ENCODE measurements around the gene SMCO1.
"Not testable (repeated sequence)": the region's sequence is repeated elsewhere in the genome, so short reads cannot be mapped to it uniquely, and the experiment has no call there.

Gene SMCO1, protein sequence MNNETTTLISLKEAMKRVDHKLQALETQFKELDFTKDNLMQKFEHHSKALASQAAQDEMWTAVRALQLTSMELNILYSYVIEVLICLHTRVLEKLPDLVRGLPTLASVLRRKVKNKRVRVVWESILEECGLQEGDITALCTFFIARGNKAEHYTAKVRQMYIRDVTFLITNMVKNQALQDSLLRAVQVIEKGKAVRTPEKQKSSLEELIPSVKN

DNA sequence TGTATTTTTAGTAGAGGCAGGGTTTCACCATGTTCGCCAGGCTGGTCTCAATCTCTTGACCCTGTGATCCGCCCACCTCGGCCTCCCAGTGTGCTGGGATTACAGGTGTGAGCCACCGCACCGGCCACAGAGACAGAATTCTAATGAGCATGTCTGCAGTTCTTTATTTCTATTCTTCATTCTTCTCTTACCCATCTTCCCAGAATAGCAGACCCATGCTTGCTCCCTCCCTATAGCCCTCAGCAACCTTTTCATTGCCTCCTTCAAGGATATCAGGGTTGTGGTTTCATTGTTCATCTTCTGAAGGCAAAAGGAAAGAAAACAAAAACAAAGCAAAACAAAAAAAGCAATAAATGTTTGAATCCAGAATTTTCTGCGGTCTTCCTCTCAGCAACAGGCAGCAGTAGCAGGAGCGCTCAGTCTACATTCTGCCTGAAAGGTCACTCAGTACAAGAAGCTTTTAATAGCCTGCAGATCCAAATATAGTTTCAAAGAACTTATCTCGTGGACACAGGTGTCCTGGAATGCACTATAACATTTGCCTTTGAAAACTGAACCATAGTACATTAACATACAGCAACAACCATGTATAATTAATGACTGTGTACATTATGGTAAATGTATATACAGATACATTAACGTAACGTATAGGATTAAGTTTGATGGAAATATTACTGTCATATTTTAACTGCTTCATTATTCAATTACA, at the start of gene SMCO1:
SMCO1 (minus strand) TSS at position 434 of the 709 bp plus-strand sequence; CDS start at position 297, 137 bp downstream.
- no peak for DNase-seq

DNA sequence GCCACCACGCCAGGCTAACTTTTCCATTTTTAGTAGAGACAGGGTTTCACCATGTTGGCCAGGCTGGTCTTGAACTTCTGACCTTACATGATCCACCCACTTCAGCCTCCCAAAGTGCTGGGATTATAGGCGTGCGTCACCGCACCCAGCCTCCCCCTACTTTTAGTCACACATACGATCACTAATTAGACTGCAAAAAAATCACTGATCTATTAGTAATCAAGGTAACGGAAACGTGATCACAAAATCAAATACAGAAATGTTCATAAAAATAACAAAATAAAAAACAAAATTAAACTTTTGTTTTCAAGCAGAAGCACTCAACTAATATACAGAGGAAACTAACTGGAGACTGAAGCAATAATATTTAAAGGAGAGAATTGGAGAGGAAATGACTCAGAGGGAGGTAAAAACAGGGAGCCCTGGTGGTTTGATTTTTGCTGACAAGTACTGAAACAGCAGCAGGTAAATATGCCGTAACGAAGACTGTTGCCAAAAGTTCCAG, 48.6 kb upstream of the SMCO1 start:
- peak; percentile 67 for DNase-seq

DNA sequence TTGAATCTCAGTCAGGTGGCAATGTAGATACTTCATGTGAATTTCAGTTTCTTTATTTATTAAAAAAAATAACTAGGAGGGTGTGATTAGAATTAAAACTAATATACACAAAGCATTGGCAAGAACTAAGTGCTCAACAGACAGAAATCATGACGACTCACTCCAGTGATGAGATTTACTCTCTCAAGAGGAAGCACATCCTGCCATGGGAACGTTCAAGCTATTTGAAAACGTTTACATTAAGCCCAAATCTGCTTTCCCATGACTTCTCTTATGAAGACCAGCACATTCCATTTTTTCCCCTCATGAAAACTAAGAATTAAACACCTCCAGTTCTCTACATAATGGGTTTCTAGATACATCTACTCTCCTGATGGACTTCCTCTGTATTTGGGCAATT, 44.7 kb upstream of the SMCO1 start:
- DNase-seq: no peak

DNA sequence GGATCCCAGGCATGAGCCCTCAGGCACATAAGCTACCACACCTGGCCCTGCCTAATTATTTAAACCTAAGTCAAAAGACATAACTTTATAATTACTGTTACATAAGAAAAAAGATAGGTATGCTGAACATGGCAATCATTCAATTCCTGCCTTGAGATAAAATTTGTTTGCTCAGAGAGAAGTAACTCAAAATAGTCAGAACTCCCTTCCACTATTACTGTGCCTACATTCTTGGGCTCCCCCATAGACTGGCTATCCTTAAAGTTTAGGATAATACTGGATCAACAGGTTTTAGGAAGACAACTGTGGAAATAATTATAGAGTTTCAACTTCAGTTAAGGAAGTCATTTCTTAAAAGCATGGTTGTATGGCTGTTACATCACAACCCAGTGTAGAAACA, 43.3 kb upstream of the SMCO1 start:
- DNase-seq: no peak

DNA sequence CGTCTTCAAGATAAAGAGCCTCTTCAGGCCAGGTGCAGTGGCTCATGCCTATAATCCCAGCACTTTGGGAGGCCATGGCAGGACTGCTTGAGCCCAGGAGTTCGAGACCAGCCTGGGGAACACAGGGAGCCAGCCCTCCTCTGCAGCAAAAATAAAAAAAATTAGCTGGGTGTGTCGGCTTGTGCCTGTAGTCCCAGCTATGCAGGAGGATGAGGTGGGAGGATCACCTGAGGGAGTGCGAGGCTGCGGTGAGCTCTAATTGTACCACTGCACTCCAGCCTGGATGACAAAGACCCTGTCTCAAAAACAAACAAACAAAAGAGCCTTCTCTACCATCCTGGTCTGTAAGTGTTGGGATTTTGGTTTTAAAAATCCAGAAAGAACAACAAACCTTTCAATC, 42.1 kb upstream of the SMCO1 start:
- DNase-seq: no peak

DNA sequence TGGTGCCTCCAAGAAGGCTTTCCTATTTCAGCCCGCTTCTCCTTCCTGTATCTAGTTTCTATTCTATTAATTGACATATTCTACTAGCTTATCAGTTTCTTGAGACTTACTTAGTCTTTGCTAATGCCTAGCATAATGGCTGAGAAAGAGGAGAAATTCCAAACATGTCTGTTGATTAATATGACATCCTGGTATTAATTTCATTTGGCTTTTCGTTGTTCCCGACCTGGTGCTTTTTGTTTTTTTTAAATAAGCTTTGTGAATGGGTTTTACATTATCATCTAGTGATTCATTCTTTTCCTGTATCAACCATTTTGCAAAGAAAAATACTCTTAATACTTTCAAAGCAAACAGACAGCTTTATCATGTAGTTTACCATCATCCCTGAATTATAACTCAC, 40.1 kb upstream of the SMCO1 start:
- no peak for DNase-seq

DNA sequence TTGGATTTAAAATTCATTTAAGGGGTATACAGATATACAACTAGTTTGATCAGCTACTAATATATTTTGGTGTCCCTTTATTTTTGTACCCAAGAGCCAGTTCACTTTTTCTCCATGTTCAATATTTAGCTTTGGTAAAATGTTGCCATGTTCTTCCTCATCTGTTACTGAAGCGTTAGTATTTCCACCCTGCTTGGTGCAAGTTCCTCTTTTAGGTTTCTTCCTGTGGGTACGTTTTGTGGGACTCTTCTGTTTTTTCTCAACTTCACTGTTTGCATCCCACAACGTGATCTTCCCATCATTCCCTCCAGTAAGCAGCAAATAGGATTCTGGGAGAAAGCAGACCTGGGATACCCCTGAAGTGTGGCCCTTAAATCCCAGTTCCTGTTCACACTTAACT, 39.1 kb upstream of the SMCO1 start:
- no peak for DNase-seq

DNA sequence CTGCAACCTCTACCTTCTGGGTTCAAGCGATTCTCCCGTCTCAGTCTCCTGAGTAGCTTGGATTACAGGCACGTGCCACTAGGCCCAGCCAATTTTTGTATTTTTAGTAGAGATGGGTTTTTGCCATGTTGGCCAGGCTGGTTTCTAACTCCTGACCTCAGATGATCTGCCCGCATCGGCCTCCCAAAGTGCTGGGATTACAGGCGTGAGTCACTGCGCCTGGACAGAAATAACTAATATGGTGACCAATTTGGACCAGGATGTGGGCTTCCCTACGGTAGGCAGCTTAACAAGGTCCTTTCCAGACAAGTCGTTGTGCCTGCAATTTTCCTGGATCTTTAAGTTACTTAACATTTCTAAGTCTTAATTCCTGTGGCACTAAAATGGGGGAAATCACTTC, 38.4 kb upstream of the SMCO1 start:
- DNase-seq: no peak

DNA sequence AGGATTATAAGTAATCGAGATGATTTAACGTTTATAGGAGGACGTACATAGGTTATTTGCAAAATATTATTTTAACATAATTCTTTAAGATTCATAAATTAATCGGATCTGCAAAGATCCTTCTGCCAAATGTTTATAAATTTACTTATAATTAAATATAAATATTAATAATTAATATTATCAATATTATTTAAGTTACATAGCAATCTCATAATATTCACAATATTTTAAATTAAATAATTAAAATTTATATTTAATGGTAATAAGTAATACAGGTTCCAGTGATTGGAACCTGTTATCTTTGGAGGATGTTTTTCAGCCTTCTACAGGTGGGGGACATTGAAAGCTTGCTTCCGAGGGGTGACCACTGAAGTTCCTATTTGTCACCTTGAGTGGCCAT, 37.1 kb upstream of the SMCO1 start:
- no peak for DNase-seq

DNA sequence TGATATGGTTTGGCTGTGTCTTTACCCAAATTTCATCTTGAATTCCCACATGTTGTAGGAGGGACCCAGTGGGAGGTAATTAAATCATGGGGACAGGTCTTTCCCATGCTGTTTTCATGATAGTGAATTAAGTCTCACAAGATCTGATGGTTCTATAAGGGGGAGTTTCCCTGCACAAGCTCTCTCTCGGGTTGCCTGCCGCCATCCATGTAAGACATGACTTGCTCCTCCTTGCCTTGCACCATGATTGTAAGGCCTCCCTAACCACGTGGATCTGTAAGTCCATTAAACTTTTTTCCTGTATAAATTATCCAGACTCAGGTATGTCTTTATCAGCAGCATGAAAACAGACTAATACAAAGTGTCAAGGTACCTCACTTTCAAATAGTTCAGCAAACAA, 35.0 kb upstream of the SMCO1 start:
- DNase-seq: not testable (repeated sequence)

DNA sequence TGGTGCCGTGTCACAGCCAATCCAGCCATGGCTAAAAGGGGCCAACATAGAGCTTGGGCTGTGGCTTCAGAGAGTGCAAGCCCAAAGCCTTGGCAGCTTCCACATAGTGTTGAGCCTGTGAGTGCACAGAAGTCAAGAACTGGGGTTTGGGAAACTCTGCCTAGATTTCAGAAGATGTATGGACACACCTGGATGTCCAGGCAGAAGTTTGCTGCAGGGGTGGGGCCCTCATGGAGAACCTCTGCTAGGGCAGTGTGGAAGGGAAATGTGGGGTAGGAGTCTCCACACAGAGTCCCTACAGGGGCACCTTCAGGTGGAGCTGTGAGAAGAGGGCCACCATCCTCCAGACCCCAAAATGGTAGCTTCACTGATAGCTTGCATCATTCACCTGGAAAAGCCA, 34.2 kb upstream of the SMCO1 start:
- DNase-seq: not testable (repeated sequence)

DNA sequence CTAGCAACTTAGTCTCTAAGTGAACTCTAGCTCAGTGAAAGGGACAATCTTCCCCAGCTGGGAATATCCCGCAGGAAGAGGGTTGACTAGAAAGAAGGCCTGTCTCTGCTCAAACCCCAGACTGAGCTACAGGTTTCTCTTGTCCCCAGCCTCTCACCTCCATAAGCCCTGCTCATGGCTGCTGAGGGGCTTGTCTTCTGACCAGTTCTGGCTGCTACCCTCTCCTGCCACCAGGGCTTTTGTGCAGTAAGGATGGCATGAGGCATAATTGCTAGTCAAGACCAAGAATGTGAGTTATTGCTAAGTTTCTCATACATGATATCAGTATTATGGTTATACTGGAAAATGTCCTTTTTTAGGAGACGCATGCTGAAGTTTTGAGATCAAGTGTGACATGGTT, 31.9 kb upstream of the SMCO1 start:
- no peak for DNase-seq

DNA sequence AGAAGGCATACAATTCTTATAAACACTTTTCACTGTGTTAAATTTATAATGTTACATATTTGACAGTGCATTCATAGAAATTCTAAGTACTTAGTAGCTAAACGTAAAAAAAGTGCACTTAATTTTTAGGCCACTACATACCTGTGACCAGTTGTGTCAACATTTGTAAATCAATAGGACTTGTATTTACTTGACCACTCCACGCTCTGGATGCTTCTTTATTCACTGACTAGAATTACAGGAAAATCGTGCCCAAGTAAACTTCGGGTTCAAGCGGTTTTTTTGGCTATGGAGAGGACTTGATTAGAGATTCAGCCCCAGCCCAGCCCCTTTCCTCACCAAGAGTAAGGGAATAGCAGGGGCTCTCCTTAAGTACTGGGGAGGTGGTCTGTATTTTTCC, 31.4 kb upstream of the SMCO1 start:
- DNase-seq: no peak

DNA sequence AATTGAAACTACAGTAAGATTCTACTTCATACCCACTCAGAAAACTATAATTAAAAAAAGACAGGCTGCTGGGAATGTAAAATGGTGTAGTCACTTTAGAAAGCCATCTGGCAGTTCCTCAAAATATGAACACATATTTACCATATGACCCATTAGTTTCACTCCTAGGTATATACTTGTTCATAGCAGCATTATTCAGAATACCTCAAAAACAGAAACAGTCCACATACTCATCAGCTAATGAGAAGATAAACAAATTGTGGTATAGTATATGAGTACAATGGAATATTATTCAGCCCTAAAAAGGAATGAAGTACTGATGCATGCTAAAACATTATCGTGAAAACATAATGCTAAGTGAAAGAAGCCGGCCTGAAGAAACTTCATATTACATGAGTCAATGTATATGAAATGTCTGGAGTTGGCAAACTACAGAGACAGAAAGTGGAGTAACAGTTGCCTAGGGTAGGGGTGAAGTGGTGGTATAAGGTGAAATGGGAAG, 29.4 kb upstream of the SMCO1 start:
- DNase-seq: no peak

DNA sequence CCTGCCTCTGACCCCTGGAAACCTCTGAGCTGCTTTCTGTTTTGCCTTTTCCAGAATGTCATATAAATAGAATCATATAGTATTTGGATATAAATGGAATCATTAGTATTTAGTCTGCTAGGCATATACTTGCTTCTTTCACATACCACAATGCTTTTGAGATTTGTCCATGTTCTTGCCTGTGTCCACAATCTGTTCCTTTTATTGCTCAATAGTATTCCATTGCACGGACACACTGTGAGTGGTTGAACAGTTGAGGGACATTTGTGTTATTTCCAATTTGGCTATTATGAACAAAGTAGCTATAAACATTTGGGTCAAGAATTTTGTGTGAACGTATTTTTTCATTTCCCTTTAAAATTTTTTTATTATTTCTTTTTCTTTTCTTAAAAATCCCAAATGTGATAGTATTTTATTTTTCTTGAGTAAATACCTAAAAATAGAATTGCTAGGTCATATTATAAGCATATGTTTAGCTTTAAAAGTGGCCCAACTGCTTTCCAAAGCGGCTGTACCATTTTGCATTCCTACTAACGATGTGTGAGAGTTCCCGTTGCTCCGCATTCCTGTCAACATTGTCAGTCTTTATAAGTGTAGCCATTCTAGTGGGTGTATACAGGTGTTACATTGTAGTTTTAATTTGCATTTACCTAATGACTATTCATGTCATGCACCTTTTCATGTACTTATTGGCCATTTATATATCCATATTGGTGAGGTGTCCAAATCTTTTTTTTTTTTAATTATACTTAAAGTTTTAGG, 26.7 kb upstream of the SMCO1 start:
- no peak for DNase-seq

DNA sequence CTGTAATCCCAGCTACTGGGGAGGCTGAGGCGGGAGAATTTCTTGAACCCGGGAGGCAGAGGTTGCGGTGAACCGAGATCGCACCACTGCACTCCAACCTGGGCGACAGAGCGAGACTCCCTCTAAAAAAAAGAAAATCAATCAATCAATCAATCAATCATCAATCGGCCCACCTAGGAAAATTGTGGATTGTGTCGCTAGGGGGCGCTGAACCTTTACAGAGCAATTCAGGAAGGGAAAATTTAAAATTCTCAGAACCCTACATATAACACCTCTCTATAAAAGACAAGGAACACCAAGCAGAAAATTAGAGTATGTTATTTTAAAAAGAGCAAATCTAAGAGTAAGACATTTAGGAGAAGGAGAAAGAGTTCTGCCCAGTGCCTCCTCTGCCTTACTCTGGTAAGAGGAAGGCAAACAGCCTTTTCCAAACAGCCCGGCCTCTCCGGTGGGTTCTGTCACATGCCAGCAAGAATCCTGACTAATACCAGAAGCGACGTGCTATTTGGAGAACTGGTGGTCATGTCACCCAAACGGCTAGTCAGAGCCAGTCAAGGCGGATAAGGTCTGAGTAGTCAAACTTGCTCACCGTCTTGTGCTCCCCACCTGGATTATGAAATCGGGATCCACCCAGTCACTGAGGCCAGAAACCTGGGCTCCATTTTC, 22.3 kb upstream of the SMCO1 start:
- no peak for DNase-seq

DNA sequence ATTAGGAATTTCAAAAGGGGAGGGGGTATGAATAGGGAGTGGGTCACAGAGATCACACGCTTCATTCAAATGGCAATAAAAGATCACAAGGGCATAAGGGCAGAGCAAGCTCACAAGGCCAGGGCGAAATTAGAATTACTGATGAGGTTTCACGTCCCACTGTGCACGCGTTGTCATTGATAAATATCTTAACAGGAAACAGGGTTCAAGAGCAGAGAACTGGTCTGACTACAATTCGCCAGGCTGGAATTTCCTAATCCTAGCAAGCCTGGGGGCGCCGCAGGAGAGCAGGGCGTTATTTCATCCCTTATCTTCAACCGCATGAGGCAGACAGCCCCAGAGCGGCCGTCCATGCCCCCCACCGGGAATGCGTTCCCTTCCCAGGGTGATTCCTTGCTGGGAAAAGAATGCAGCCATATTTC, 18.1 kb upstream of the SMCO1 start:
- DNase-seq: no peak

DNA sequence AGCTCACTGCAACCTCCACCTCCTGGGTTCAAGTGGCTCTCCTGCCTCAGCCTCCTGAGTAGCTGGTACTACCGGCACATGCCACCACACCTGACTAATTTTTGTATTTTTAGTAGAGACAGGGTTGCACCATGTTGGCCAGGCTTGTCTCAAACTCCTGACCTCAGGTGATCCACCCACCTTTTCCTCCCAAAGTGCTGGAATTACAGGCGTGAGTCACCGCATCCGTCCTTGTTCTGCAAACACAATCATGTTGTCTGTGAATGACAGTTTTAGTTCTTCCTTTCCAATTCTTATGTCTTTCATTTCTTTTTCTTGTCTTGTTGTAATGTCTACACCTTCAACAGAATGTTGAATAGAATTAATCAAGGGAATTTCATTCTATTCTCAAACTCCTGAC, 16.3 kb upstream of the SMCO1 start:
- no peak for DNase-seq

DNA sequence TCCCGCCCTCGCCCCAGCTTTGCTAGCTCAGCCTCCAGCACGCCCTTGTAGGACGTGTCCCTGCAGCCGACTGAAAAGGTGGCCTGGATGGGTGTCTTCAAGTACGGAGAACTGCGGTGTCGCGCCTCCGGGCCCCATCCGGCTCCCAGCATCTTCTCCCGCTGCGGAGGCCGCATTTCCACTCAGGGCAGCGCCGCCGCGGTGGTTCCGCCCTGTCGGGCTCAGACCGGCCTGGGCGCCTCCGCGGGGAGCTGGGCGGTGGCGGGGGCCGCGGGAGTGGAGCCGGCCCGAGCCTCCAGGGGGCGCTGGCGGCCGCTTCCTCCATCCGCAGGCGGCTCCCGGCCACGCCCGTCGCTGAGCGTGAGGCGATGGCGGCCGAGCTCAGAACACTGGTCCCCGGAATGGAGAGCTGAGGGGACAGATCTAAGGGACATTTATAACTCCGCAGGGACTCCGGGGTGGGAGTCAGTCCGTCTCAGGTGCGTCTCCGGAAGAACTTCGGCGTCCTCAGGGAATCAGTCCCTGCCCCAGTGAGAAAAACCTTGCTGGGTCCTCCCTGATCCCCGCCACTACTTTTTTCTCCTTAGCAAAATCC, 13.6 kb upstream of the SMCO1 start:
- peak; percentile 92 for DNase-seq

DNA sequence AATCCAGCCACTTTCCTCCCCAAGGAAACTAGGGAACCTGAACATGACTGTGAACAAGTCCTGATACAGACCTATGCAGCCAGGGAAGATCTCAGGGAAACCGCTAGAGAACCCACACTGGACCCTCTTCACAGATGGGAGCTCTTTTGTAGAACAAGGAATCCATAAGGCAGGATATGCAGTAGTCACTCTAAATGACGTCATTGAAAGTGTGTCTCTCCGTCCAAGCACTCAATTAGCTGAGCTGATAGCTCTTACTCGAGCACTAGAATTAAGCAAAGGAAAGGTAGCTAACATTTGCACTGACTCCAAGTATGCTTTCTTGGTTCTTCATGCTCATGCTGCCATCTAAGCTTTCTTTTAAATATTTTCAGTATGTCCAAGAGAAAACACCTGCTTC, 10.0 kb upstream of the SMCO1 start:
- DNase-seq: no peak

DNA sequence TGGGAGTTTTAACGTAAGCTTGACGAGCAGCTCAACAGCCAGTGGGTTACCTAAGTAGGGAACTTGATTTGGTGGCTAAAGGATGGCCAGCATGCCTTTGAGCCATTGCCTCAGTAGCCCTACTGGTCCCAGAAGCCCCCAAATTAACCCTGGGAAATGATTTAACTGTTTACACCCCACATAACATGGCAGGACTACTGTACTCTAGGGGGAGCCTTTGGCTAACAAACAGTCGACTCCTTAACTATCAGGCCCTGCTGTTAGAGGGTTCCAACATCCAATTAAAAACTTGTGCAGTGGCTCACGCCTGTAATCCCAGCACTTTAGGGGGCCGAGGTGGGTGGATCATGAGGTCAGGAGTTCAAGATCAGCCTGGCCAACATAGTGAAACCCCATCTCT, 9.4 kb upstream of the SMCO1 start:
- DNase-seq: no peak

DNA sequence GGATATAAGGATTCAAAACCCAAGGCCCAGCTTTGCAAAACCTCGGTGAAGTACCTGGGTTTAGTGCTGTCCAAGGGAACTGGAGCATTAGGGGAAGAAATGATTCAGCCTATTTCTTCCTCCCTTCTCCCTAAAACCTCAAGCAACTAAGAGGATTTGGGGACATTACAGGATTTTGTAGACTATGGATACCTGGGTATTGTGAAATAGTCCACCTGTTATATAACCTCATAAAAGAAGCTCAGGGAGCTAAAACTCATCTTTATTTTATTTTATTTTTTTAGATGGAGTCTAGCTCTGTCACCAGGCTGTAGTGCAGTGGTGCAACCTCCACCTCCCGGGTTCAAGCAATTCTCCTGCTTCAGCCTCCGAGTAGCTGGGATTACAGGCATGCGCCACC, 8.7 kb upstream of the SMCO1 start:
- no peak for DNase-seq

DNA sequence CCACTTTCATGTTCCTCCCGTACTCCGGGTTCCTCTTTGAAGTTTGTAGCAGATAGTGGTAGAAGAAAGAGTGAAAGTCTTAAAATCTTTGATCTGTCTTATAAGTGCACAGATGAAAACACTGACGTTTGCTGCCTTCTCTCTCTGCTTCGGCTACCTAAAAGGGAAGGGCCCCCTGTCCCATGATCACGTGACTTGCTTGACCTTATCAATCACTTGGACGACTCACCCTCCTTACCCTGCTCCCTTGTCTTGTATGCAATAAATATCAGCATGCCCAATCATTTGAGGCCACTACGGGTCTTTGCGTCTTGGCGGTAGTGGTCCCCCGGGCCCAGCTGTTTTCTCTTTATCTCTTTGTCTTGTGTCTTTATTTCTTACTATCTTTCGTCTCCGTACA, 6.1 kb upstream of the SMCO1 start:
- DNase-seq: not testable (repeated sequence)
